ENCODE measurements around the gene SERTAD1.
"Not testable (repeated sequence)": the region's sequence is repeated elsewhere in the genome, so short reads cannot be mapped to it uniquely, and the experiment has no call there.

The SERTAD1 gene

GRCh38 chr19:40438284-40438683 is 12.5 kb upstream of the SERTAD1 start:
- no peaks in the 10 kb centered on the region for H3F3A ChIP-seq (ENCODE audit: insufficient read depth, low read length)
- peak overlapping the region; percentile 17 for H3K27ac ChIP-seq (ENCODE audit: low read depth, low read length, poor library complexity, severe bottlenecking)

GRCh38 chr19:40433391-40434216 is 7.8 kb upstream of the SERTAD1 start:
- Histone ChIP-seq H3K4me2 (ENCODE audit: low read length) (peak overlapping the region; percentile 63), H3K9me3 (ENCODE audit: low read length) (no peaks in the 10 kb centered on the region), H3F3A (ENCODE audit: insufficient read depth, low read length) (no peaks in the 10 kb centered on the region), H3K79me2 (ENCODE audit: insufficient read depth, low read length) (no peaks in the 10 kb centered on the region), H3K4me1 (ENCODE audit: insufficient read depth, low read length, severe bottlenecking) (peaks cover 26% of the 10 kb centered on the region), H3K27ac (ENCODE audit: low read depth, low read length, poor library complexity, severe bottlenecking) (peak overlapping the region; percentile 87), H3K9ac (ENCODE audit: low read length) (peak overlapping the region; percentile 52), H3K27me3 (ENCODE audit: insufficient read depth, low read length) (no peaks in the 10 kb centered on the region), H4K20me1 (ENCODE audit: insufficient read depth, low read length) (no peaks in the 10 kb centered on the region), H3K4me3 (ENCODE audit: low read depth, low read length, poor library complexity, severe bottlenecking) (peak overlapping the region; percentile 50), H2AFZ (ENCODE audit: low read length) (peak overlapping the region; percentile 86; the same call in 1 of the 2 replicates), H3K36me3 (ENCODE audit: insufficient read depth, low read length) (no peaks in the 10 kb centered on the region), H3K9me2 (ENCODE audit: low read depth, low read length) (no peaks in the 10 kb centered on the region)
- TF ChIP-seq EZH2 (IDR thresholded peaks at IDR 0.05; ENCODE audit: borderline replicate concordance, low read length) (no peak), CTCF (IDR thresholded peaks at IDR 0.05; ENCODE audit: low read length) (no peak)

More at GRCh38 chr19:40438284-40438683, 12.5 kb upstream of the SERTAD1 start:
- Histone ChIP-seq H3K4me2 (ENCODE audit: low read length) (no peak overlapping the region), H3K4me1 (ENCODE audit: insufficient read depth, low read length, severe bottlenecking) (peaks cover 31% of the 10 kb centered on the region), H3K4me3 (ENCODE audit: low read depth, low read length, poor library complexity, severe bottlenecking) (no peak overlapping the region), H2AFZ (ENCODE audit: low read length) (no peak overlapping the region), H3K36me3 (ENCODE audit: insufficient read depth, low read length) (peaks cover 21% of the 10 kb centered on the region; the same call in 1 of the 2 replicates), H3K27me3 (ENCODE audit: insufficient read depth, low read length) (no peaks in the 10 kb centered on the region), H4K20me1 (ENCODE audit: insufficient read depth, low read length) (no peaks in the 10 kb centered on the region), H3K79me2 (ENCODE audit: insufficient read depth, low read length) (peaks cover 10% of the 10 kb centered on the region), H3K9me3 (ENCODE audit: low read length) (no peaks in the 10 kb centered on the region), H3K9me2 (ENCODE audit: low read depth, low read length) (no peaks in the 10 kb centered on the region), H3K9ac (ENCODE audit: low read length) (no peak overlapping the region)
- TF ChIP-seq EZH2 (IDR thresholded peaks at IDR 0.05; ENCODE audit: borderline replicate concordance, low read length), result no peak
- TF ChIP-seq CTCF (IDR thresholded peaks at IDR 0.05; ENCODE audit: low read length), result no peak

GRCh38 chr19:40432760-40433159 is 7.0 kb upstream of the SERTAD1 start:
- not testable (repeated sequence) for H3K9me3 ChIP-seq (ENCODE audit: low read length); H3K27me3 ChIP-seq (ENCODE audit: insufficient read depth, low read length); H3K36me3 ChIP-seq (ENCODE audit: insufficient read depth, low read length); H3K4me3 ChIP-seq (ENCODE audit: low read depth, low read length, poor library complexity, severe bottlenecking); H3K79me2 ChIP-seq (ENCODE audit: insufficient read depth, low read length); H3F3A ChIP-seq (ENCODE audit: insufficient read depth, low read length); H3K9me2 ChIP-seq (ENCODE audit: low read depth, low read length); H4K20me1 ChIP-seq (ENCODE audit: insufficient read depth, low read length); H3K9ac ChIP-seq (ENCODE audit: low read length); H2AFZ ChIP-seq (ENCODE audit: low read length); H3K4me2 ChIP-seq (ENCODE audit: low read length)
- H3K4me1 ChIP-seq (ENCODE audit: insufficient read depth, low read length, severe bottlenecking), result peaks cover 26% of the 10 kb centered on the region
- peak overlapping the region; percentile 63 for H3K27ac ChIP-seq (ENCODE audit: low read depth, low read length, poor library complexity, severe bottlenecking)

- no peak overlapping the region for H3K4me3 ChIP-seq (ENCODE audit: low read depth, low read length, poor library complexity, severe bottlenecking)
- H3K9me2 ChIP-seq (ENCODE audit: low read depth, low read length), result no peaks in the 10 kb centered on the region
- H3K9ac ChIP-seq (ENCODE audit: low read length), result no peak overlapping the region
- peaks cover 26% of the 10 kb centered on the region for H3K4me1 ChIP-seq (ENCODE audit: insufficient read depth, low read length, severe bottlenecking)
- H3K27me3 ChIP-seq (ENCODE audit: insufficient read depth, low read length), result no peaks in the 10 kb centered on the region
- H3K4me2 ChIP-seq (ENCODE audit: low read length), result no peak overlapping the region
- H3K27ac ChIP-seq (ENCODE audit: low read depth, low read length, poor library complexity, severe bottlenecking), result no peak overlapping the region
- no peaks in the 10 kb centered on the region for H4K20me1 ChIP-seq (ENCODE audit: insufficient read depth, low read length)
- H2AFZ ChIP-seq (ENCODE audit: low read length), result no peak overlapping the region
- H3K36me3 ChIP-seq (ENCODE audit: insufficient read depth, low read length), result no peaks in the 10 kb centered on the region
- H3K9me3 ChIP-seq (ENCODE audit: low read length), result no peaks in the 10 kb centered on the region
- no peaks in the 10 kb centered on the region for H3F3A ChIP-seq (ENCODE audit: insufficient read depth, low read length)
- TF ChIP-seq CTCF (IDR thresholded peaks at IDR 0.05; ENCODE audit: low read length), result no peak
- TF ChIP-seq EZH2 (IDR thresholded peaks at IDR 0.05; ENCODE audit: borderline replicate concordance, low read length), result no peak
- no peaks in the 10 kb centered on the region for H3K79me2 ChIP-seq (ENCODE audit: insufficient read depth, low read length)
Measured at GRCh38 chr19:40431698-40432097, 5.9 kb upstream of the SERTAD1 start.

- peaks cover 27% of the 10 kb centered on the region for H3K4me1 ChIP-seq (ENCODE audit: insufficient read depth, low read length, severe bottlenecking)
- H3K79me2 ChIP-seq (ENCODE audit: insufficient read depth, low read length); H3K27ac ChIP-seq (ENCODE audit: low read depth, low read length, poor library complexity, severe bottlenecking); H3K9me2 ChIP-seq (ENCODE audit: low read depth, low read length); H3F3A ChIP-seq (ENCODE audit: insufficient read depth, low read length); H3K27me3 ChIP-seq (ENCODE audit: insufficient read depth, low read length); H3K9ac ChIP-seq (ENCODE audit: low read length); H3K36me3 ChIP-seq (ENCODE audit: insufficient read depth, low read length); H3K9me3 ChIP-seq (ENCODE audit: low read length); H3K4me3 ChIP-seq (ENCODE audit: low read depth, low read length, poor library complexity, severe bottlenecking); H3K4me2 ChIP-seq (ENCODE audit: low read length); H4K20me1 ChIP-seq (ENCODE audit: insufficient read depth, low read length); H2AFZ ChIP-seq (ENCODE audit: low read length): not testable (repeated sequence)
Measured at GRCh38 chr19:40430242-40430641, 4.5 kb upstream of the SERTAD1 start.

Measured in OCI-LY1 (cell line).